ENCODE measurements around the gene CHN1.

GRCh38 chr2:175009917-175010621 is 4.9 kb upstream of the CHN1 start:
- TF ChIP-seq CTCF (conservative IDR thresholded peaks at IDR 0.05 in 1 of 2, IDR thresholded peaks at IDR 0.05 in 1 of 2; ENCODE audit: extremely low read depth in 1 of 2, insufficient read depth in 1 of 2, low read depth in 1 of 2, low read length in 2 of 2) (no peak), EZH2 (IDR thresholded peaks at IDR 0.05; ENCODE audit: borderline replicate concordance, low read length) (no peak)

Measured in mammary epithelial cell (primary cell).